NCI-H748 (cell line): ENCODE data around the gene FTSJ3.
"Not testable (repeated sequence)": the region's sequence is repeated elsewhere in the genome, so short reads cannot be mapped to it uniquely, and the experiment has no call there.

ENCODE experiments used
- DNase-seq: peaks from one replicate; lab custom pipeline; 2025; ENCODE audit not compliant: unreplicated experiment; lab: John Stamatoyannopoulos, UW

The FTSJ3 gene

DNA sequence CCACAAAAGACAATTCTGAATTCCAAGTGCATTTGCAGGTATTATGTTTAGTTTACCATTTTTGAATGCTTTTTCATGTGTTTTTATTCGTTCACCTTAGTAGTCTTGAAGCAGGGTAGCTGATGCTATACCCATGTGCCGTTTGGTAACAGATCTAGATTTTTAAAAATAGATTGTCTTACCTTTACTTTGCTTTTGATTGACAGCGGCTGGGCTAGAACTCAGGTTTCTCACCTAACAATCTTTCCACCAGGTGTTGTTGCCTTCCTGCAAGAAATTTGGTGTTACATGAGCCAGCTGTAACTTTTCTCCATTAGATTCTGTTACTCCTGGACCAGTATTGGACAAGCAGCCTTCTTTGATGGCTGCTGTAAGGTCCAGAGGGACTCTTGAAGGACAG is 1.5 kb upstream of the FTSJ3 start:
- no peak for DNase-seq

DNA sequence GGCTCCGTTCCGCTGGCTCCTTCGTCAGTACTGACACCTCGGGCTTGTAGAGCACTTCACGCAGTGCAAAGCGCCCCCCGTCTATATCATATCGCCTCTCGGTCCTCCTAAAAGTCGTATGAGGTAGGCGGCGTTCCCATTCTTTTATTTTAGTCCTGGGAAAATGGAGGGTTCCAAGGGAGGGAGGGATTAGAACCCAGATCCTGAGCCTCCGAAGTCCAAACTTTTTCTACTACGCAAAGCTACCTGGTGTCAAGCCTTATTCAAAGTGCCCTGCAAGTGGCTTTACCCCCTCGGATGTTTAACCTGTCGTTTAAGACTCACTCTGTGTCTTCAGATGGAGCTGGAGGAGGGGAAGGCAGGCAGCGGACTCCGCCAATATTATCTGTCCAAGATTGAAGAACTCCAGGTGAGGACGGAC is 348 bp upstream of the FTSJ3 start:
- DNase-seq: no peak

DNA sequence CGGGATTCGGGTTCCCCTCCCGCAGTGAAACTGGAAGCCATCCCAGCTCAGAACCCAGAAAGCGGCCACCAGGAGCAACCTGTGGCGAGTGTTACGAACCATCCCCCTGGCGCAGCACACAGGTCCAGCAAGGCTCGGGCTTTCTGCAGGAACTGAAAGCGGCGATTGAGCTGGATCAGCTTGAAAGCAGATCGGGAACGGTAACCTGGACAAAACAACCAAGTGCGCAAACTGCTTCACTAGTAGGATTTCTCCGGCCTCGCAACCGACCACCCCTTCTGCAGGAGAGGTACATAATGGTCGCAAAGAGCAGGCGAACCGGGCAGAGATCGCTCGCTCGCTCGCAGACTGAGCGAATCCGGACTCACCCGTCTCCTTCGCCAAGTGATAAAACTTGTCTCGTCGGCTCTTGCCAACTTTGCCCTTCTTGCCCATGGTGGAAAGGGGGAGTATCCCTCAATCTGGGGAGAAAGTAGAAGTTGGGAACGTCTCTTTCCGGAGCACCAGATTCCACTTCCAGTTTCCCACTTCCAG is 928 bp downstream of the FTSJ3 start:
- peak; percentile 52 for DNase-seq

- DNase-seq: no peak
Measured at GRCh38 chr17:63824362-63824761, 3.1 kb downstream of the FTSJ3 start.

GRCh38 chr17:63823659-63824331 is 3.7 kb downstream of the FTSJ3 start:
- no peak for DNase-seq

GRCh38 chr17:63822537-63822936 is 4.9 kb downstream of the FTSJ3 start:
- DNase-seq: no peak

GRCh38 chr17:63821804-63822203 is 5.7 kb downstream of the FTSJ3 start:
- no peak for DNase-seq

- no peak for DNase-seq
Measured at GRCh38 chr17:63820963-63821561, 6.4 kb downstream of the FTSJ3 start.

DNA sequence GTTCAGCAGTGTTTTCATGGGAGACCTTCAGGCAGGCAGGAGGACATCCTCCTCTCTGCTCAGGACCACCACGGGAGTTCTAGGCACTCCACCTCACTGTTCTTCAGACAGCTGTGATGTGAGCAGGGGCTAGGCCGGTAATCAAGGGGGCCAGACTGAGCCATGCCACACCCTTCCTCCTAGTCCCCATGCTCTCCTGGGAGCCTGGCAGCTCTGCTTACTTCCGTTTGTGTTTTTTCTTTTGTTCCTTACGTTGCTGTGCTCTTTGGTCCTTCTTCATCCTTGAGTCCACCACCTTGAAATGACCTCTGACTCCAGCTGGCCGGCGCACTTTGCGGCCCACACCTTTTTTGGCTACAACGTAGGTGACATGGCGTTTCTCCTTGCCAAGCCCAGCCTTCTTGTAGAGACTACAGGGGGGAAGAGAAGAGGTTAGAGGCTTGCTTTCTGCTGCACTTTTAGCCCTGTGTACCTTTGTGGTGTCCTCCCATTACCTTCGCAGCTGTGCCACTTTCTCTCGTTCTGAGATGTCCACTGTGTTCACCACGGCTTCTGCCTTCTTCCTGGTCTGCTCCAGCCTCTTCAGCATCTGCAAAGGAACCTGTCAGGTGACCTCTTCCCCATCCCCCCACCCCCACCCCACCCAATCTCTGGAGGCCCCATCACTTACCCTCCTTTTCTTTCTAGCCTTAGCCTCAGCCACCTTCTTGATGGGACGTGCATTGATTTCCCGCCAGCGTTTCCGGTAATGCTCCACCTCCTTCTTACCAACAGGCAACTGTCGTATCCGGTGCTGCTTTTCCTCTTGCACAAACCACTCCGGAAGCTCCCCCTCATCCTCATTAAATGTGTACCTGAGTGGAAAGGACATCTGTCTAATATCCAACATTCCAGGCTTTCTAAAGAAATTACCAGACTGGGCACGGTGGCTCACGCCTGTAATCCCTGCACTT is 7.6 kb downstream of the FTSJ3 start:
- DNase-seq: no peak

- DNase-seq: no peak
Measured at GRCh38 chr17:63819131-63819530, 8.3 kb downstream of the FTSJ3 start.

DNA sequence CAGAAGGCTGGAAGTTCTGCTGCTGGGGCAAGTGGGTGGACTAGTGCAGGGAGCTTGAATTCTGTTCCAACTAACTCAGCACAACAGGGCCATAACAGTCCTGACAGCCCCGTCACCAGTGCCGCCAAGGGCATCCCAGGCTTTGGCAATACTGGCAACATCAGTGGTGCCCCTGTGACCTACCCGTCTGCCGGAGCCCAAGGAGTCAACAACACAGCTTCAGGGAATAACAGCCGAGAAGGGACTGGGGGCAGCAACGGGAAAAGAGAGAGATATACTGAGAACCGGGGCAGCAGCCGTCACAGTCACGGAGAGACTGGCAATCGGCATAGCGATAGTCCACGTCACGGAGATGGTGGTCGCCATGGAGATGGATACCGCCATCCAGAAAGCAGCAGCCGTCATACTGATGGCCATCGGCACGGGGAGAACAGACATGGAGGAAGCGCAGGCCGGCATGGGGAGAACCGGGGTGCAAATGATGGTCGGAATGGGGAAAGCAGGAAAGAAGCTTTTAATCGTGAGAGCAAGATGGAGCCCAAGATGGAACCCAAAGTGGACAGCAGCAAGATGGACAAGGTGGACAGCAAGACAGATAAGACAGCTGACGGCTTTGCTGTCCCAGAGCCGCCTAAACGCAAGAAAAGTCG is 9.6 kb downstream of the FTSJ3 start:
- DNase-seq: no peak

DNA sequence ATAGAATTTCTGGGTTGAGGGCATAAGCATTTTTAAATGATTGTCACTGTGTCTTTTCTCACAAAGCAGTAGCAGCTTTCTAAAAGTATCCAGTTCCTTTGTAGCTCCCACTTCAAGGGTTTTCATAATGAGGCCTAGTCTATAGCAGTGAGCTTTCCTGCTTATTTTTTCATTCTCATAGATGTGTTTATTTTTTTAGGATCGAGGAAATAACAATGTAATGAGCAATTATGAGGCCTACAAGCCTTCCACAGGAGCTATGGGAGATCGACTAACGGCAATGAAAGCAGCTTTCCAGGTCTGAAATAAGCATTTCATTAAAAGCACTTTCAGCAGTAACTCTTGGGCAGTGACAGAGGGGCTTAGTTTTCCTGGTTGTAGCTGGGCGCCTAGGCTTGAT is 10.8 kb downstream of the FTSJ3 start:
- DNase-seq: no peak

DNA sequence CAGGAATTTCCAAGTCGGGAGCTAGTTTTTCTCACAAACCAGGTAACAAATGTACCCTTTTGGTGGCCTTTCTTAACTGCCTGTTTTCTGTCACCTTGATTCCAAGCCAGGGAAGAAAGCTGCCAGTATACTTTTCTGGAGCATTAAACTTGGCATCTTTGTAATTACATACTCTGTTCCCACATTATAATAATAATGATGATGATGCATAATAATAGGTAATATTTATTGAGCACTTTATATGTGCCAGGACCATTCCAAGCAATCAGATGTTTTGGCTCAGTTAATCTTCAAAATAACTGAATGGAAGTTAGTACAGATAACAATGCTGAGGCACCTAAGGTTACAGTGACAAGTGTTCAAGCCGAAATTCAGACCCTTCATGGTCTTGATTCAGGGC is 11.3 kb downstream of the FTSJ3 start:
- DNase-seq: no peak

DNA sequence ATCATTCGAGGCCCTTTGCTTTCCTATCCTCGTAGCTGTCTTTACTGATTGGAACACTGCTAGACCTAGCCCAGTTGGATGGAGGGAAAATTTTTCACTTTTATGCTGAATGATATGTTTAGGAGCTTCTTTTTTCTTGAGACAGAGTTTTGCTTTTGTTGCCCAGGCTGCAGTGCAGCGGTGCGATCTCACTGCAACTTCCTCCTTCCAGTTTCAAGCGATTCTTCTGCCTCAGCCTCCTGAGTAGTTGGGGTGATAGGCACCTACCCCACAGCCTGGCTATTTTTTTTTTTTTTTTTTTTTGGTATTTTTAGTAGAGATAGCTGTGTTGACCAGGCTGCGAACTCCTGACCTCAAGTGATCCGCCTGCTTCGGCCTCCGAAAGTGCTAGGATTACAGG is 17.5 kb downstream of the FTSJ3 start:
- no peak for DNase-seq

DNA sequence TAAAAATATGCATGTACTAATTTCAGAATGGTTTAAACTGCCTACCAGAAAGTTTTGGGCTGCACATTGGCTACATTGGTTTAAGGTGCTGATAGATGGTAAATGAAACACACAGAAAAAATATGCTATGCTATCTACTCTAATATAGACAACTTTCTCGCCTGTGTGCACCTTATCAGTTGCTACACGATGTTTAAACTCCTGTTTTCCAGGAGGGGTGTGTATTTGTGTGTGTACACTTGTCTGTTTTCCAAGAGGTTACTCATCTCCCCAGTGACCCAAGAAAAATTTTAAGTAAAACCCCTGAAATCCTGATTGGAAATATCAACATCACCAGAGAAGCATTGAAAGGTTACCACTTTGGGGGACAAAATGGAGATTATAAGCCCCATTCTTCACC is 21.9 kb downstream of the FTSJ3 start:
- no peak for DNase-seq

DNA sequence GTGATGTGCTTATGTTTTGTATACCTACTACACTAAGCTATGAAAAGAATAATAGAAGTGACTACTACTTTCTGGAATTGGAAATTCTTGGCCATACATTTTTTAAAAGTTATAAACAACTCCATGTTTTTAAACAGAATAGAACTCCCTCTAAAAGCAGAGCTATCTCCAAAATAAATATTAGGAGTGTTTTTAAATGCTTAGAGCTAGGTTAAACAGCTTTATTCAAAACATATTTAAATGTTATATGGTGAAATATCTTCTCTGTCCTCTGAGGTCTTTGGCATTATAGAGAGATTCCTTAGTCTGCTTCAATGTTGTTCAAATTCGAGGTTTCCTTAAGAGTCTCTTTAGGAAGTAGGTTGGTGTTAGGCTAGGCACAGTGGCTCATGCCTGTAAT is 23.1 kb downstream of the FTSJ3 start:
- DNase-seq: no peak

- no peak for DNase-seq
Measured at GRCh38 chr17:63800783-63801182, 26.7 kb downstream of the FTSJ3 start.

DNA sequence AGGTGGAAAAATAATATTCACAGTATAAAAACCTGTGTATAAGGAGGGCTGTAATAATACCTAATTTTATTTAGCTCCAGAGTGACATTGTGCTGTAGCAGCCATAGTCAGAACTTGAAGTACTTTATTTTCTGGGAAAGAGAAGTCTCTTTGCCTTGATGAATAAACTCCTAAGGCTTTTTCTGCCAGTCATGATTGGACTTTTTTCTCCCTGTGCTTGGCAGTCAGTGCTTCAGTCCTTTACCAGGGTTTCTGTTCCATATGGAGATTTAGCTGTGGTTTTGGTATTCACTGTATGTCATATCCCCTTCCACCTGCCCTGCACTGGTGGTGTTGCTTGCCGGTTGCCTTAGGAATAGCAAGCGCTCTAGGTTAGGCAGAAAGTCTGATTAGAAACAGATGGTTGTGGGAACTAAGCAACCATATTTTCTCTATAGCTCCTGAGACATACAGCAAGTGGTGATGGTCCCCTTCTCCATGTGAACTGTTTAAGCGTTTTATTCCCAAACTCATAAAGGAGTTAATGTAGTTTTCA is 28.8 kb downstream of the FTSJ3 start:
- DNase-seq: no peak

- DNase-seq: not testable (repeated sequence)
Measured at GRCh38 chr17:63796375-63796774, 31.1 kb downstream of the FTSJ3 start.

GRCh38 chr17:63792055-63792729 is 35.3 kb downstream of the FTSJ3 start:
- DNase-seq: no peak
